22Rv1 (cell line): ENCODE results near the gene SAMD4A.

Experiments used
- H3K27ac ChIP-seq: fragments of 450-650 bp; 2 replicates; pipeline ENCODE4 v1.5.1; 2017
- CTCF ChIP-seq: fragments of 450-650 bp; IDR thresholded peaks from 2 replicates; pipeline ENCODE4 v1.5.1; 2017; ENCODE audit warnings: mild to moderate bottlenecking
- ZFX ChIP-seq: fragments of 450-650 bp; IDR thresholded peaks from 2 replicates; pipeline ENCODE4 v1.6.1; 2017; ENCODE audit warnings: antibody characterized with exemption, borderline replicate concordance

SAMD4A gene

GRCh38 chr14:54759982-54760585, 193.2 kb downstream of the SAMD4A start:
- no peak overlapping the region for H3K27ac ChIP-seq
- TF ChIP-seq ZFX: no peak
- TF ChIP-seq CTCF: no peak

- H3K27ac ChIP-seq: no peak overlapping the region
- TF ChIP-seq ZFX (no peak), CTCF (no peak)
Observed at GRCh38 chr14:54760866-54761575, 194.1 kb downstream of the SAMD4A start.

GRCh38 chr14:54761835-54762234, 194.9 kb downstream of the SAMD4A start:
- no peak for TF ChIP-seq CTCF
- no peak for TF ChIP-seq ZFX
- H3K27ac ChIP-seq: no peak overlapping the region

- H3K27ac ChIP-seq: no peak overlapping the region
- no peak for TF ChIP-seq ZFX
- TF ChIP-seq CTCF: no peak
Observed at GRCh38 chr14:54762296-54762695, 195.4 kb downstream of the SAMD4A start.

GRCh38 chr14:54763761-54764160, 196.8 kb downstream of the SAMD4A start:
- no peak for TF ChIP-seq CTCF
- TF ChIP-seq ZFX: no peak
- no peak overlapping the region for H3K27ac ChIP-seq

- no peak for TF ChIP-seq ZFX
- TF ChIP-seq CTCF: no peak
- no peak overlapping the region for H3K27ac ChIP-seq
Observed at GRCh38 chr14:54766276-54767138, 199.6 kb downstream of the SAMD4A start.

GRCh38 chr14:54767139-54767431, 200.2 kb downstream of the SAMD4A start:
- TF ChIP-seq ZFX (no peak), CTCF (no peak)
- H3K27ac ChIP-seq: no peak overlapping the region
